ENCODE results near the gene CCDC91.
A peak's percentile ranks its signal among the peaks of the same experiment; 100 is the strongest.
"Not testable (repeated sequence)": the region's sequence is repeated elsewhere in the genome, so short reads cannot be mapped to it uniquely, and the experiment has no call there.

Gene CCDC91

GRCh38 chr12:28379779-28380178 is 189.5 kb downstream of the CCDC91 start:
- DNase-seq: not testable (repeated sequence)

GRCh38 chr12:28383368-28383767 is 193.1 kb downstream of the CCDC91 start:
- no peak for DNase-seq

GRCh38 chr12:28388879-28389278 is 198.6 kb downstream of the CCDC91 start:
- DNase-seq: no peak

- DNase-seq: no peak
Measured at GRCh38 chr12:28390206-28390605, 199.9 kb downstream of the CCDC91 start.

GRCh38 chr12:28390761-28391385 is 200.6 kb downstream of the CCDC91 start:
- no peak for DNase-seq

- DNase-seq: no peak
Measured at GRCh38 chr12:28409892-28410291, 219.6 kb downstream of the CCDC91 start.

GRCh38 chr12:28413460-28414109 is 223.3 kb downstream of the CCDC91 start:
- DNase-seq: no peak

- DNase-seq: peak; percentile 74
Measured at GRCh38 chr12:28415755-28416154, 225.5 kb downstream of the CCDC91 start.

GRCh38 chr12:28421374-28421773 is 231.1 kb downstream of the CCDC91 start:
- no peak for DNase-seq

- peak; percentile 59 for DNase-seq
Measured at GRCh38 chr12:28424965-28425364, 234.7 kb downstream of the CCDC91 start.

GRCh38 chr12:28425526-28425925 is 235.3 kb downstream of the CCDC91 start:
- DNase-seq: peak; percentile 64

- no peak for DNase-seq
Measured at GRCh38 chr12:28427046-28427445, 236.8 kb downstream of the CCDC91 start.

- no peak for DNase-seq
Measured at GRCh38 chr12:28440081-28440608, 249.9 kb downstream of the CCDC91 start.

- DNase-seq: no peak
Measured at GRCh38 chr12:28442101-28442500, 251.8 kb downstream of the CCDC91 start.

GRCh38 chr12:28443337-28443736 is 253.1 kb downstream of the CCDC91 start:
- DNase-seq: peak; percentile 3

- no peak for DNase-seq
Measured at GRCh38 chr12:28446031-28446430, 255.8 kb downstream of the CCDC91 start.

- no peak for DNase-seq
Measured at GRCh38 chr12:28453686-28454085, 263.4 kb downstream of the CCDC91 start.

GRCh38 chr12:28456934-28457710 is 266.9 kb downstream of the CCDC91 start:
- no peak for DNase-seq

GRCh38 chr12:28457785-28458184 is 267.5 kb downstream of the CCDC91 start:
- no peak for DNase-seq

GRCh38 chr12:28459481-28459880 is 269.2 kb downstream of the CCDC91 start:
- DNase-seq: no peak

- peak; percentile 25 for DNase-seq
Measured at GRCh38 chr12:28460420-28461130, 270.3 kb downstream of the CCDC91 start.

GRCh38 chr12:28463396-28463795 is 273.1 kb downstream of the CCDC91 start:
- DNase-seq: no peak

- DNase-seq: not testable (repeated sequence)
Measured at GRCh38 chr12:28471762-28472161, 281.5 kb downstream of the CCDC91 start.
